Activated CD8-positive, alpha-beta T cell treated with anti-CD3 and anti-CD28 coated beads for 36 hours (primary cell): Measurements from ENCODE around the gene LCA5L. TPM values are rescaled to one million over a fixed set of nuclear protein-coding genes. Genes with fewer than 3 reads are reported as not detected.

Experiments used
- ATAC-seq: fragments of 200-7000 bp; cut with Tn5 transposase; one replicate; pipeline ENCODE4 v1.10.0; 2021; ENCODE audit warnings: mild to moderate bottlenecking, moderate library complexity
- CTCF ChIA-PET: fragments of 350-600 bp; sonication (Branson Sonifier 250); formaldehyde crosslinking; loops from one replicate; lab custom pipeline; 2021; ENCODE audit warnings: antibody characterized with exemption; lab: Charles Lee
- POLR2A ChIA-PET: fragments of 350-600 bp; sonication (Branson Sonifier 250); formaldehyde crosslinking; loops from one replicate; lab custom pipeline; 2021; ENCODE audit warnings: antibody characterized with exemption; lab: Charles Lee
- DNase-seq: peaks from one replicate; pipeline ENCODE4 v3.0.0-alpha.2; 2020
- H3K27ac Mint-ChIP-seq: one replicate; pipeline ENCODE4 v1.8.0; 2021; ENCODE audit warnings: mild to moderate bottlenecking, mixed read lengths
- H3K27me3 Mint-ChIP-seq: one replicate; pipeline ENCODE4 v1.8.0; 2021; ENCODE audit warnings: mixed read lengths
- H3K36me3 Mint-ChIP-seq: one replicate; pipeline ENCODE4 v1.8.0; 2021; ENCODE audit warnings: low read depth, mixed read lengths
- H3K4me1 Mint-ChIP-seq: one replicate; pipeline ENCODE4 v1.8.0; 2021; ENCODE audit warnings: low read depth, mixed read lengths
- H3K4me3 Mint-ChIP-seq: one replicate; pipeline ENCODE4 v1.8.0; 2021; ENCODE audit warnings: mild to moderate bottlenecking, moderate library complexity, mixed read lengths
- H3K9me3 Mint-ChIP-seq: one replicate; pipeline ENCODE4 v1.8.0; 2021; ENCODE audit warnings: mixed read lengths
- intact Hi-C: fragments of 100-400 bp; cut with micrococcal nuclease; formaldehyde crosslinking; loops from one replicate; pipeline ENCODE4 v1.10.0; 2022
- total RNA-seq, 2 experiments: library from RNA; stranded (reverse); gene quantifications; one replicate each; pipeline ENCODE4 v1.2.3, GENCODE V29; 2021
- TF ChIP-seq, protein P1 (sequence below): fragments of 200-600 bp; IDR thresholded peaks from one replicate; pipeline ENCODE4 v1.8.0; 2022; ENCODE audit warnings: antibody characterized with exemption, mild to moderate bottlenecking

The LCA5L gene
- total RNA-seq, 2 experiments from 2014 or later = 0.36 TPM; not detected in 1

- Mint-ChIP-seq H3K36me3 (peaks cover 5% of the 10 kb centered on the region), H3K4me3 (no peak overlapping the region), H3K4me1 (peaks cover 3% of the 10 kb centered on the region), H3K27me3 (no peaks in the 10 kb centered on the region), H3K9me3 (no peaks in the 10 kb centered on the region), H3K27ac (no peak overlapping the region)
- TF ChIP-seq, protein P1, sequence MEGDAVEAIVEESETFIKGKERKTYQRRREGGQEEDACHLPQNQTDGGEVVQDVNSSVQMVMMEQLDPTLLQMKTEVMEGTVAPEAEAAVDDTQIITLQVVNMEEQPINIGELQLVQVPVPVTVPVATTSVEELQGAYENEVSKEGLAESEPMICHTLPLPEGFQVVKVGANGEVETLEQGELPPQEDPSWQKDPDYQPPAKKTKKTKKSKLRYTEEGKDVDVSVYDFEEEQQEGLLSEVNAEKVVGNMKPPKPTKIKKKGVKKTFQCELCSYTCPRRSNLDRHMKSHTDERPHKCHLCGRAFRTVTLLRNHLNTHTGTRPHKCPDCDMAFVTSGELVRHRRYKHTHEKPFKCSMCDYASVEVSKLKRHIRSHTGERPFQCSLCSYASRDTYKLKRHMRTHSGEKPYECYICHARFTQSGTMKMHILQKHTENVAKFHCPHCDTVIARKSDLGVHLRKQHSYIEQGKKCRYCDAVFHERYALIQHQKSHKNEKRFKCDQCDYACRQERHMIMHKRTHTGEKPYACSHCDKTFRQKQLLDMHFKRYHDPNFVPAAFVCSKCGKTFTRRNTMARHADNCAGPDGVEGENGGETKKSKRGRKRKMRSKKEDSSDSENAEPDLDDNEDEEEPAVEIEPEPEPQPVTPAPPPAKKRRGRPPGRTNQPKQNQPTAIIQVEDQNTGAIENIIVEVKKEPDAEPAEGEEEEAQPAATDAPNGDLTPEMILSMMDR = no peak
- intact Hi-C loops = no loop called here
- POLR2A ChIA-PET = no interaction called here
- ATAC-seq (no peak), DNase-seq (no peak)
- CTCF ChIA-PET = no interaction called here
These were observed 17.7 kb upstream of the LCA5L start for GRCh38 chr21:39463308-39463707.

GRCh38 chr21:39461419-39461818, 15.8 kb upstream of the LCA5L start:
- no peak overlapping the region for H3K4me3 Mint-ChIP-seq
- ChIA-PET POLR2A (no interaction called here), CTCF (no interaction called here)
- TF ChIP-seq, protein P1 = no peak
- H3K36me3 Mint-ChIP-seq = peaks cover 4% of the 10 kb centered on the region
- intact Hi-C loops = no loop called here
- no peaks in the 10 kb centered on the region for H3K9me3 Mint-ChIP-seq
- DNase-seq = peak; percentile 30
- no peaks in the 10 kb centered on the region for H3K27me3 Mint-ChIP-seq
- peak; percentile 49 for ATAC-seq
- H3K27ac Mint-ChIP-seq = no peak overlapping the region
- peaks cover 3% of the 10 kb centered on the region for H3K4me1 Mint-ChIP-seq

DNA sequence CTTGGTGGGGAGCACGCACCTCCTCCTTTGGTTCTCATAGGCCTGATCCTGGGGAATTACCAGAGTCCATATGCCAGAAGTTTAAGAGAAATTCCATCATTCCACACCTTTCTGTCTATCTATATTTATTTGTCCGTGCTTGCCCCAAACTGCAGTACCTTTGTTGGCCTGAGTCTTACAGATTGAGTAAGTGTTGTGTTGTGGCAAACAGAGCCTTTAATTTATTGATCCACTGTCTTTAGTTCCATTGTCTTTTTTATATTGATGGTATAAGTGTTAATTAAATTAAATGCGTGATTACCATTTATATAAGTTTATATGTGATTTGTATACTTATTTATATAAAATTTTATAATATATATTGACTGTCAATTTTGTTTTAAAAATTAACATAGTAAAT, 11.1 kb upstream of the LCA5L start:
- TF ChIP-seq, protein P1 = peak; percentile 35
- Mint-ChIP-seq H3K27me3 (no peaks in the 10 kb centered on the region), H3K9me3 (no peaks in the 10 kb centered on the region), H3K4me1 (peaks cover 3% of the 10 kb centered on the region), H3K27ac (no peak overlapping the region), H3K4me3 (no peak overlapping the region), H3K36me3 (no peaks in the 10 kb centered on the region)
- intact Hi-C loops = no loop called here
- ATAC-seq = no peak
- DNase-seq = no peak
- ChIA-PET POLR2A (no interaction called here), CTCF (no interaction called here)

DNA sequence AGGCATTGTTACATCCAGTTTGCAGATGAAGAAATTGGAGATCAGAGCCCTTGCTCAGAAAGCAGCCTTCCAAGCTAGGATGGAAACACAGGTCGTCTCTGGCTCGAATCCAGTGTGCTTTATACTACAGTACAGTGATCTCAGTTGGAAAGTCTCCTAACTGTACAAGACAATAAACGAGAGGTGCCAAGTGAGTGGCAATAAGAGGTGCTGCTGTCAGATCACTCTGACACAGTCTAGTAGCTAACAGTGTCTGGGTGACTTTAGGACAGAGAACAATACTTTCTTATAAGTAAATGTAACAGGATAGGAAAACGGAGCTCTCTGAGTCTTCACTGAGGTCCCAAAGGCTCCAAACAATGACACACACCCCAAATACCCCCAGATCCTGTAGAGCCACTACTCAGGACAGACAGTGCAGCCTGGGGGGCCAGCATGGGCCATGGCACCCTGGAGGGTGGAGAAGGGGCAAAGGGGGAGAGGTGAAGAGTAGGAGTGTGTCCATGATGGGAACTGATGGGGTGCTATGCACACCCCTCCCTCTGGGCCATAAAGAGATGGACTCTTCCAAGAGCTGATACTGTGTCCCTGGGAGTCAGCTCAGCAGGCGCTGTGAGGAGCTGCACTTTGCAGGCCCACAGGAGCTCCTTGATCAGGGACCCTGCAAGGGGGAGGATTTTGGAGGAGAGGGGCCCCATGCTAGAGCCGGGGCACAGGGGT, 9.5 kb upstream of the LCA5L start:
- no peaks in the 10 kb centered on the region for H3K9me3 Mint-ChIP-seq
- intact Hi-C loops = no loop called here

More for the DNA sequence above, 9.5 kb upstream of the LCA5L start:
- no peak for ATAC-seq
- ChIA-PET CTCF (interaction anchor here (1.0 to 4.4 kb wide), 2 partner anchors 14 to 15 kb away, joined by 3 to 15 read pairs; no protein-coding TSS in a partner anchor), POLR2A (no interaction called here)
- no peak overlapping the region for H3K27ac Mint-ChIP-seq
- no peak for DNase-seq
- H3K4me3 Mint-ChIP-seq = no peak overlapping the region
- H3K36me3 Mint-ChIP-seq = no peaks in the 10 kb centered on the region
- no peaks in the 10 kb centered on the region for H3K4me1 Mint-ChIP-seq
- no peaks in the 10 kb centered on the region for H3K27me3 Mint-ChIP-seq
- TF ChIP-seq, protein P1 = no peak
